Measurements from ENCODE around the gene CAMK4.
A peak's percentile ranks its signal among the peaks of the same experiment; 100 is the strongest.
"Not testable (repeated sequence)": the region's sequence is repeated elsewhere in the genome, so short reads cannot be mapped to it uniquely, and the experiment has no call there.

CAMK4 gene

GRCh38 chr5:111261610-111262009, 37.4 kb downstream of the CAMK4 start:
- DNase-seq: no peak

GRCh38 chr5:111262153-111262552, 38.0 kb downstream of the CAMK4 start:
- no peak for DNase-seq

GRCh38 chr5:111262815-111263214, 38.6 kb downstream of the CAMK4 start:
- DNase-seq: no peak

GRCh38 chr5:111266491-111266890, 42.3 kb downstream of the CAMK4 start:
- DNase-seq: no peak

- DNase-seq: no peak
Observed at GRCh38 chr5:111268300-111268699, 44.1 kb downstream of the CAMK4 start.

- DNase-seq: no peak
Observed at GRCh38 chr5:111271885-111272284, 47.7 kb downstream of the CAMK4 start.

- no peak for DNase-seq
Observed at GRCh38 chr5:111277061-111277460, 52.9 kb downstream of the CAMK4 start.

- DNase-seq: peak; percentile 46
Observed at GRCh38 chr5:111278858-111279504, 54.8 kb downstream of the CAMK4 start.

- DNase-seq: no peak
Observed at GRCh38 chr5:111280282-111280951, 56.2 kb downstream of the CAMK4 start.

GRCh38 chr5:111282798-111283197, 58.6 kb downstream of the CAMK4 start:
- DNase-seq: no peak

GRCh38 chr5:111284825-111285224, 60.6 kb downstream of the CAMK4 start:
- DNase-seq: no peak

GRCh38 chr5:111294551-111294950, 70.4 kb downstream of the CAMK4 start:
- no peak for DNase-seq

- no peak for DNase-seq
Observed at GRCh38 chr5:111295649-111296048, 71.5 kb downstream of the CAMK4 start.

GRCh38 chr5:111296570-111296969, 72.4 kb downstream of the CAMK4 start:
- no peak for DNase-seq

GRCh38 chr5:111299067-111299481, 74.9 kb downstream of the CAMK4 start:
- no peak for DNase-seq

- DNase-seq: no peak
Observed at GRCh38 chr5:111299831-111300432, 75.7 kb downstream of the CAMK4 start.

- DNase-seq: no peak
Observed at GRCh38 chr5:111301264-111301663, 77.1 kb downstream of the CAMK4 start.

- DNase-seq: not testable (repeated sequence)
Observed at GRCh38 chr5:111302043-111302442, 77.9 kb downstream of the CAMK4 start.

- no peak for DNase-seq
Observed at GRCh38 chr5:111308951-111309350, 84.8 kb downstream of the CAMK4 start.

GRCh38 chr5:111309384-111309783, 85.2 kb downstream of the CAMK4 start:
- DNase-seq: no peak

GRCh38 chr5:111310711-111311620, 86.8 kb downstream of the CAMK4 start:
- DNase-seq: no peak

- no peak for DNase-seq
Observed at GRCh38 chr5:111311666-111312065, 87.5 kb downstream of the CAMK4 start.

GRCh38 chr5:111313017-111313724, 89.0 kb downstream of the CAMK4 start:
- no peak for DNase-seq
